Esophagus muscularis mucosa (tissue), 4 donors: ENCODE measurements around the gene PAX5. TPM values are rescaled to one million over a fixed set of nuclear protein-coding genes. Genes with fewer than 3 reads are reported as not detected.

Source experiments
- DNase-seq: peaks from one replicate; pipeline ENCODE4 v3.0.0-alpha.2; 2017; ENCODE audit errors: extremely low spot score
- H3K27ac ChIP-seq, 4 donors: fragments of 200-600 bp; sonication (generic); replicated peaks in 1 of 4; 1 replicate in 3 of 4; 2 replicates in 1 of 4; pipeline ENCODE4 v1.5.1; 2016 to 2019; ENCODE audit warnings: mild to moderate bottlenecking in 1 of 4
- H3K27me3 ChIP-seq, 4 donors: fragments of 200-600 bp; sonication (generic); one replicate each; pipeline versions ENCODE4 v1.5.1 to v1.6.0; 2016 to 2019
- H3K36me3 ChIP-seq, 4 donors: fragments of 200-600 bp; sonication (generic); one replicate each; pipeline ENCODE4 v1.5.1; 2016 to 2019
- H3K4me1 ChIP-seq, 4 donors: fragments of 200-600 bp; sonication (generic); one replicate each; pipeline ENCODE4 v1.5.1; 2016 to 2019
- H3K4me3 ChIP-seq, 4 donors: fragments of 200-600 bp; sonication (generic); 1 replicate in 2 of 4; 2 replicates in 2 of 4; pipeline ENCODE4 v1.5.1; 2016 to 2019; ENCODE audit warnings: mild to moderate bottlenecking in 4 of 4, moderate library complexity in 1 of 4
- H3K9me3 ChIP-seq, 4 donors: fragments of 200-600 bp; sonication (generic); 1 replicate in 3 of 4; 2 replicates in 1 of 4; pipeline ENCODE4 v1.5.1; 2016 to 2019
- CTCF ChIP-seq, 3 experiments: fragments of 200-600 bp in 2 of 3; fragments of 450-650 bp in 1 of 3; sonication (generic) in 2 of 3; IDR thresholded peaks; one replicate each; pipeline ENCODE4 v1.5.1; 2017 to 2019; ENCODE audit warnings: antibody characterized with exemption in 3 of 3, mild to moderate bottlenecking in 2 of 3, moderate library complexity in 1 of 3
- EP300 ChIP-seq: sonication (generic); formaldehyde crosslinking; IDR thresholded peaks from one replicate; pipeline ENCODE4 v1.6.1; 2017; ENCODE audit warnings: antibody characterized with exemption
- POLR2A ChIP-seq: fragments of 450-650 bp; IDR thresholded peaks from one replicate; pipeline ENCODE4 v1.6.1; 2017; ENCODE audit warnings: antibody characterized with exemption, moderate library complexity, mild to moderate bottlenecking, low read depth
- POLR2AphosphoS5 ChIP-seq, 2 donors: sonication (generic); formaldehyde crosslinking; IDR thresholded peaks; one replicate each; pipeline ENCODE4 v1.6.1; 2017; ENCODE audit warnings: antibody characterized with exemption in 2 of 2
- WGBS: methylation state at CpG from one replicate; pipeline ENCODE4 v1.1.5; 2018; 5-methylcytosine and 5-hydroxymethylcytosine counted together
- intact Hi-C: fragments of 100-400 bp; cut with DNase I; formaldehyde crosslinking; loops from one replicate; pipeline ENCODE4 v1.15.1; 2023
- total RNA-seq, 4 donors: library from RNA; depleted of rRNA; stranded (reverse); fragments of >200 nt; gene quantifications; one replicate each; pipeline versions ENCODE4 v1.1.0 to v1.2.1, GENCODE V29; 2016

PAX5 gene
- total RNA-seq, 4 donors from 2014 or later: 0.17 TPM; not detected in 3

- H3K9me3 ChIP-seq: no peaks in the 10 kb centered on the region
- no peak for DNase-seq
- intact Hi-C loops: no loop called here
These were observed 188.2 kb downstream of the PAX5 start for GRCh38 chr9:36845844-36846243.

GRCh38 chr9:36844961-36845360, 189.1 kb downstream of the PAX5 start:
- intact Hi-C loops: no loop called here
- DNase-seq: no peak
- H3K27ac ChIP-seq: no peak overlapping the region
- no CpG with 5 or more reads among the region's 1 CpG for WGBS
- H3K27me3 ChIP-seq: peaks cover 0 to 48% (median 0%) of the 10 kb centered on the region in 4 donors
- no peak for TF ChIP-seq EP300
- no peaks in the 10 kb centered on the region for H3K4me1 ChIP-seq
- H3K9me3 ChIP-seq: no peaks in the 10 kb centered on the region
- H3K4me3 ChIP-seq: no peak overlapping the region
- H3K36me3 ChIP-seq: no peaks in the 10 kb centered on the region

More at GRCh38 chr9:36845844-36846243, 188.2 kb downstream of the PAX5 start:
- Histone ChIP-seq H3K4me3 (no peak overlapping the region), H3K27me3 (peaks cover 0 to 56% (median 0%) of the 10 kb centered on the region in 4 donors), H3K27ac (no peak overlapping the region), H3K4me1 (no peaks in the 10 kb centered on the region), H3K36me3 (no peaks in the 10 kb centered on the region)
- no peak for TF ChIP-seq CTCF (IDR thresholded peaks at IDR 0.05)
- TF ChIP-seq EP300: no peak
- no peak for TF ChIP-seq POLR2A
- no peak for TF ChIP-seq POLR2AphosphoS5 (IDR thresholded peaks at IDR 0.05)
- 100% methylated on average over 2 of the region's 2 CpGs for WGBS

DNA sequence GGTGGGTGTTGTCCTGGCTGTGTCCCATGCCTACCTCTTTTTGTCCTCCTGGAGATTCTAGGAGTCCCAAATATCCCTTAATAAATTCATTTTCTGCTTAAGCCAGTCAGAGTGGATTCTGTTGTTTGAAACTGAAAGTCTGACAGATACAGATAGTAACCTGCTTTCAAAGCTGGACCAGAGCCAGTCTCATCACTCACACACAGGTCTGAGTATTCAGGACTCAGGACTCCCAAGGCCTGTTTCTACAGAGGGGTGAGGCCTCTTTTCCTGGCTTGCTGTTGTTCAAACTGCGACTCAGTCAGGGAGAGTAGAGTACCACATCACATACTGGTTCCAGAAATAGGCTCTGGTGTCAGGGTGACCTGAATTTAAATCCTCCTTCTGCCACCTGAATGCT, 190.1 kb downstream of the PAX5 start:
- 75% methylated on average over 1 of the region's 1 CpG for WGBS

GRCh38 chr9:36842560-36843530, 191.2 kb downstream of the PAX5 start:
- WGBS: 69% methylated on average over 23 of the region's 28 CpGs

More for the DNA sequence above, 190.1 kb downstream of the PAX5 start:
- intact Hi-C loops: no loop called here
- Histone ChIP-seq H3K27me3 (peaks cover 0 to 40% (median 0%) of the 10 kb centered on the region in 4 donors), H3K4me1 (no peaks in the 10 kb centered on the region), H3K4me3 (no peak overlapping the region), H3K9me3 (no peaks in the 10 kb centered on the region), H3K36me3 (no peaks in the 10 kb centered on the region), H3K27ac (no peak overlapping the region)
- TF ChIP-seq EP300 (no peak), POLR2AphosphoS5 (IDR thresholded peaks at IDR 0.05) (no peak), CTCF (IDR thresholded peaks at IDR 0.05) (no peak), POLR2A (no peak)
- DNase-seq: no peak

More at GRCh38 chr9:36842560-36843530, 191.2 kb downstream of the PAX5 start:
- Histone ChIP-seq H3K36me3 (no peaks in the 10 kb centered on the region), H3K4me3 (no peak overlapping the region), H3K27ac (no peak overlapping the region), H3K4me1 (no peaks in the 10 kb centered on the region), H3K27me3 (peaks cover 0 to 29% (median 0%) of the 10 kb centered on the region in 4 donors), H3K9me3 (no peaks in the 10 kb centered on the region)
- no peak for DNase-seq
- TF ChIP-seq POLR2AphosphoS5 (IDR thresholded peaks at IDR 0.05) (no peak), EP300 (no peak), POLR2A (no peak), CTCF (IDR thresholded peaks at IDR 0.05) (no peak)
- intact Hi-C loops: no loop called here
